GM19043 (cell line): ENCODE measurements around the gene PTPRM.

Source experiments
- ATAC-seq: cut with Tn5 transposase; IDR thresholded peaks from one replicate; pipeline ENCODE4 v1.9.1; 2021; ENCODE audit warnings: low read depth; ENCODE audit not compliant: unreplicated experiment

PTPRM gene

DNA sequence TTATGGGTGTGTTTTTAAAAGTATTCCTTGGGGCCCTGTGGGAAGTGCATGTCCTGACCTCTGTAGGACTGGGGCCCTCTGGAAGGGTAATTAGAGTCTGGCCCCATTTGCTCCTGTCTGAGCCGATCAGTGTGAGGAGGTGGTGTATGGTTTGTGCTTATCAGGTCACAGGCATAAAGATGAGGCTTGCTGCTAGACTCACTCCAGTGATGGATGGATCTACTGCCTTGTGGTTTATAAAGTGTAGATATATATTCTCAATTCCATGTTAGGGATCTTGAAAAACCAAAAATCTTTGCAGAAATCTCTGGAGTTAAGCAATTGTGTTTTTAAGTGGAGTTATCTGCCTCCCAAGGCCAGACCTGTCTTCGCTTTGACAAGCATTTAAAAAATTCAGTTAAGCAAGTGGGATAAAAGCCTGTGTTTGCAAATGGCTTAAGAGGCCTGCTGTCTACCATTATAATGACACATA lies 182.4 kb downstream of the PTPRM start:
- no peak for ATAC-seq

DNA sequence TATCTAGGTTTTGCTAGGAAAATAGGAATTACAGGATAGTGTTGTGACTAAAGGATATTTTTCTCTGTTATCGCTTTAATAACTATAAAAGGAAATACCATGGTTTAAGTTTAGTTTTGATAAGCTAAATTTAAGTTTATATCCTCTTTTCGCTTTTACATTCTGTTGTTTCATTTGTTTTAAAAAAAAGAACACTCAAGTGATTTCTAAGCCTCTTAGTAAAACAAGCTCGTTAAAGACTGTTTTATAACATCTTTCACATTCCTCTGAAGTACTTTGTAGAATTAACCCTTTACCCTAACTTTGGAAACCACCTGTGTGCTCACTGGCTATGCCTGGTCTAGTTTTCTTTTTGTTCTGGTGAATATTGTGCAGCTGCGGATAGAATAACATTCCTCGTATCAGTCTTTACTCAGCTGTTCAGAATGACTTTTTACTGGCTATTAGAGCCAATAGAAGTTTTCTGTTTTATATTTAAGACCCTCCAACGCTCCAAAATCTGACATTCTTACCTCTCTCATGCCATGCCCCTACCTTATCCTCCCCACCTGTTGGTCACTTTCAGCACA lies 183.1 kb downstream of the PTPRM start:
- no peak for ATAC-seq

- ATAC-seq: no peak
These were observed 183.8 kb downstream of the PTPRM start for GRCh38 chr18:7750966-7751365.

GRCh38 chr18:7754258-7754657 lies 187.1 kb downstream of the PTPRM start:
- no peak for ATAC-seq

GRCh38 chr18:7754725-7755181 lies 187.6 kb downstream of the PTPRM start:
- no peak for ATAC-seq

DNA sequence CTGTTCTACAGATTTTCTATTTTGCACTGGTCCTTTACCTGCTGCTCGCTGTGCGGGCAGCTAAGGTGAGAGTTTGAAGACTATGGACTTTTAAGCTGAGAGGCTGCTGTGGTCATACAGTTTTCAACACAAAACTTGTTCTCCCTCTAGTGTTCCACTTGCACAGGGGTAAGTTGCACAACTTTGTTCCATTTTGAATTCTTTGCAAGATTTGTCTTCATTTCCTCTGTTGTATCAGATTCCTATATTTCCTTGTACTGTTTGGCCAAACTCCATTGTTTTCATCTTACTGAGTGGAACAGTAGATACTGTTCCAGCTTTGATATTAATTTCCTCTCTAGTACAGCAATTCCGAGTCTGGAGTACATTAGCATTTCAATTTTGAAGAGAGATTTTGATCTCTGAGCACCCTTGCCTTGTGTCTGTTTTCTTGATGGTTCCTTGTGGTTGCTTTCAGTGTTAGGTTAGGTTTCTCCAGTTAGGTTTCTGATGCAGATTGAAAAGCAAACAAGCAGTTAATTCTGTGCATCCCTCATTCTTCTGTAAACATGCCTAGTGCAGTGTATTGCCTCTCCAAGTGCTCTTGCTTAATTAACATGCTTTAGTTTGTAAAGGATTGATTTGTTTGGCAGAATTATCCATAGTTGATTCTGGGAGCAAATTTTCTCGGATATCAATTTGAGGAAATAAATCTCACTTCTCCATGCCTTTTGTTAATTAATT lies 188.8 kb downstream of the PTPRM start:
- ATAC-seq: no peak

DNA sequence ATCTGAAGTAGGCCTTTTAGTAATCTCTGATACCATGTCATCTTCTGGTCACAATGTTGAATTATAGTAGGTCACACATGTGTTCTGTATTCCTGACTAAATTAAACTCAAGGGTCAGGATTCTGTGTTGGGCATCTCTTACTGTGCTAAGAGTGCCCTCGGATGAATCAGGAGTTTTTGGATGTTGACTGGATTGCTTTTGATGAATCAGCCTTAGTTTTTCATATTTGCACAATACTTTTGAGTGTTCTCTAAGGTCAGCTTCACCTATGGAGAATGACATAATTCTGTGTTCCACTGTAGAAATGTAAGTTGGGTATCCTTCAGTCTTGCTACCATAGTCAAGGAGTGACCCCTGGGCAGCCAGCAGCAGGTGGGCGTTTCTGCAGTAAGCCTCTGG lies 190.1 kb downstream of the PTPRM start:
- no peak for ATAC-seq

DNA sequence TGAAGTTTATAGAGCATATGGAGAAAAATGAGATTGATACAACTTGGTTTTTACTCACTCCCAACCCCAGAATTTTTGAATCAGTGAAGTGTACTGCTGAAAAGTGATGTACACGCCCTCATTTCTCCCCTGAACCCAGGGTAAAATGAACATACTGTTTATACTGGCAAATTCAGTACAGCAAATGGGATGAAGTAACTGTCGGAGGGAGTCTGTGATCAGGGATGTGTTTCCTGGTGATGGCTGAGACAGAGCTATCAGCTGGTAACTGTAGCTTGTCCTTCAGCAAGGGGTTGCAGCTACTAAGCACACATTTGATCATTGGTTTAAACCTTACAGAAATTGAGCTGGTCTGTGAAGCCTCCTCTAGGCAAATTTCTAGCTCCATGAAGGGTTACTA lies 191.6 kb downstream of the PTPRM start:
- no peak for ATAC-seq

DNA sequence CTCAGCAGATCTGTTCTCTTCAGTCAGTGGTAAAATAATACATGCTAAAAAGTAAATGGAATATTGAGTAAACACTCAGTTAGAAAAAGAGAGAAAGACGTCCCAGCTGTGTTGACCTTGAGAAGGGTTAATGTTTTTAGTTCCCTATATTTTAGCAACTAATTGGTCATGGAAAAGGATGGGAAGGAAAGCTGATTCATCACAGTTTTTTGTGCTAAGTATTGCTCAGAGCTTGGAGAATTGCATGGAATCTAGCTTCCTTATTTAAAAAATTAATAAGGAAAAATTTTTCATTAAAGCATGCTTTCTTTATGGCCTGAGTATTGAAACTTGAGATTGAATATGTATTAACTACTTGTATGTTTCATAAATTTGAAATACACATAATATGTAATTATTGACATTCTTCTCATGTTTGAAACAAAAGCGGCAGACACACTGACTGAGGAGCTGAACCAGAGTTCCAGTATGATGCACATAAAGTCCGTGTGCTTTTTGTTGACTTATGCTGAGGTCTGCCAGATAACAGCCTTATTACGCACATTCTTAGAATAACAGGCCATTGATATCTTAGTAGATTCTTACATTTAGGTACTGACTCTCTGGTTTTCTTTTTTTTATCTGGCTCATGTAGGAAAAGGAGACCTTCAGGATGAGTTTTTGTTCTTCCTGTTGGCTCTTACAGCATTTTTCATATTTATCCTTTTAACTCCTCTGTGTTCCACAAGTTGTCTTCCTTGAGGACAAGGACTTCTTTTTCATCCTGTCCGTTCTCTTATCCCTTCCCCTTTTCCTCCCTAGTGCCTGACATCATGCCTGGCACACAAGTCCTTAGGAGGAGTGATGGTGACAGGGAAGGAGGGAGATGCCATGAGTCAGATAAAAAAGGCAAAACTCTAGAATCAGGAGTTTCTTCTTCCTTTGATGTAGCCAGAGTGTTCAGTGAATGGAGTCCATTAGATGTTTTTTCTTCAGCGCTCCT lies 194.1 kb downstream of the PTPRM start:
- ATAC-seq: no peak

GRCh38 chr18:7764405-7764804 lies 197.3 kb downstream of the PTPRM start:
- no peak for ATAC-seq

DNA sequence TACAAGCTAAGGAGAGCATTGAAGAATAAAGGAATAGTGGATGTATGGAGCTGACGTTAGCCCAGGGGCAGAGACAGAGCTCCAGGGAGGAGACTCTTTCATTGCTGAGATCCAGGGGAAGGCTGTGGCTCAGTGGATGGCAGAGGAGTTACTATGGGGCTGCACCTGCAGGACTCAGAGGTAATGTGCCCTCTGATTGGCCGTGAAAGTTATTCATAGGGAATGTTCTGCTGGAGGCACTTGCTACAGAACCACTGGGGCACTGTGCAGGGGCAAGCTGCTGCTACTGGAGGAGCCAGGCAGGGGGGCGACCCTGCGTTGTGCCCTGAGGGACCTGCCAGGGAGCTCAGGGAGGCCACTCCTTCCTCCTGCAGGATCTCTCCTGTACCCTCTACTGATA lies 199.2 kb downstream of the PTPRM start:
- no peak for ATAC-seq

DNA sequence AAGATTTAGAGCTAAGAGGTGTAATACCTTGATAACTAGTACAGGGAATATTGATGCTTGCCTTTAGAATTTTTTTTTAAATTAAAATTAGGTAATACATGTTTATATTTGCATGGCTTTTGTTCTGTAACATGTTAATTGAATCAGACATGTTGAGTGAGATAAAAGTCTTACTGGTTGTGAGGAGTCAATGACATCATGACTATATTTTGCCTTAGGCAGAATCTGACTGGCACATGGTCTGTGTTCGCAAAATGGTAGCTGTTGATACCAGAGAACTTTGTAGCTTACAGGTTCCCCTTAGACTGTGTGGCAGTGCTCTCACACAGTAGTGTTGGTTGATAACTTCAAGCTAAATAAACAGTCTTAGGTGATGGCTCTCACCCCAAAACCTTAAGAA lies 199.7 kb downstream of the PTPRM start:
- no peak for ATAC-seq

DNA sequence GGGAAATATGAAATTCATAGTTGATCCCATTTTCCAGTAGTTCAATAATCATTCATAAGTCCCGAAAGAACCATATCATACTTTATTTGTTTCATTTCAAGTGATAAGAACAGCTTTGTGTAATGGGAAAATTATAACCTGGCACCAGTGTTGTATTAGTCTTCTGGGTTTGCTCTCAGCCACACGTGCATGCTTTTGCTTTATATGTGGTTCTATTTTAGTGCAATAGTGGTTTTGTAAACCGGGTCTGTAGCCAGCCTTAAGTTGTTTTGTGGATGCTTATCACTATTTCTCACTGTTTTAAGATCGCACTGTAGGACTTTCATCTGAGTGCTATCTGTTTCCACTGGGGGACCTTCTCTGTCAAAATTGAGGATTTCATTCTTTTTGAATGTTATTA lies 203.8 kb downstream of the PTPRM start:
- no peak for ATAC-seq

- no peak for ATAC-seq
These were observed 205.4 kb downstream of the PTPRM start for GRCh38 chr18:7772510-7772888.

DNA sequence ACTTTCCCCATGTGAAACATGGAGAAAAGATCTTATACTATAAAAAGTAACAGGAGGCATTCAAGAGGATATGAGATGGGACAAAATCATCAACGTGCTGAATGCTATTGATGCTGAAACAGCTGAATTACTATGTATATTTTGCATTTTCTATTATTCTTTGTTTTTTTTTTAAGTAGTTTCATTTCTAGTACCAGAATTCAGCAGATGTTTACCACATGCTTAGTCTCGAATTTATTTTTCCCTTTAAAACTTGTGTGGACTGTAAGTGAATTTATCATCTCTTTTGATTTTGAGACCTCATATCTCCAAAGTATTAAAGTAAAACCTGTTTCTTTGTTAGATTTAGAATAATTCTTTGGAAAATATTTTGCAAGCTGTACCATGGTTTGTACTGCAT lies 205.8 kb downstream of the PTPRM start:
- no peak for ATAC-seq

- ATAC-seq: no peak
These were observed 208.0 kb downstream of the PTPRM start for GRCh38 chr18:7775128-7775527.

DNA sequence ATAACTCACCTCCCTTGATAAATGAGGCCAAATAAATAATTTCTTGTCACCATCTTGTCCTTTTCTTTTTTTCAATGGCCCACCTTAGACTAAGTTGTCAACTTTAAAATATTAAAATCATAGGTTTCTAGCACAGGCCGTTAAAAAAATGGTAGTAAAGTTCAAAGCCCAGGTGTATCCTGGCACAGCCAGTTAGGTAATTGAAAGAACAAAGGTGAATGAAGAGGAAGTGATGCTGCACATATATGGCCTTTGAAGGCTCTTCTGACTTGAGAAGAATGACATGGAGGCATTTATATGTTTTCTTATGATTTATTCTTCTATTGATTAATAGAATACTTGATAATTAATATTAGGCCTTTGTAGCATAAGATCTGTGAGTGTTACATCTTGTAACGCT lies 208.7 kb downstream of the PTPRM start:
- ATAC-seq: no peak

DNA sequence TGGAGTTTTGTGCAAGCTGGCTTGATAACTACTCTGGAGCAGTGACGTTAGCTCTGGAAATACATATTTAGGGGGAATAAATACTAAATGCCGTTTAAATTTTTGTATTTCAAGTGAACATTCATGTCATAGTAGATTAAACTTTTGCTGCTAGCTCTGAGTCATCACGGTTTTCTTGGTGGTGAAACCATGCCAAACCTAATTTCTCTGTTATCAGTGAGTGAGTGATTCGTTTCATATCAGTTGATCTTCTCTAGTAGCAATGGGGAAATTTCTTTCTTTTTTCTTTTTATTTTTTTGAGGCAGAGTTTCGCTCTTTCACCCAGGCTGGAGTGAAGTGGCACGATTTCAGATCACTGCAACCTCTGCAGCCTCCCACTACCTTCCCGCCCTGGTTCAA lies 211.1 kb downstream of the PTPRM start:
- ATAC-seq: no peak

DNA sequence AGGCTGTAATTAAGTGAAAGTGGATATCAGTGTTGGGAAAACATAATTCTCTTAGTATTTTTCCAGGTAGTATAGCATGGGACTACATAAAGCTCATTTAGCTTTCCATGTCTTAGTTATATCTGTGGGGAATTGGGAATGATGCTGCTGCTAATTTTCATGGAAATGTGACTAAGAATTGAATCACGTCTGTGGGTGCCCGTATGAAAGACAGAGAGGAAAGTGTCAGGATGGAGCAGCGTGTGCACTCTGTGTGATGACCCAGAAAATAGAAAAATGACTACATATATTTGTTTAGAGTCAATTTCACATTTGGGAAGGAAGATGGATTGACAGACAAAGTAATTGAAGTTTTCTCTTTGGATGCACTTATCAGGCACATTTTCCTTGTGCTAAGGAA lies 212.1 kb downstream of the PTPRM start:
- ATAC-seq: no peak

GRCh38 chr18:7784171-7784570 lies 217.1 kb downstream of the PTPRM start:
- ATAC-seq: no peak

DNA sequence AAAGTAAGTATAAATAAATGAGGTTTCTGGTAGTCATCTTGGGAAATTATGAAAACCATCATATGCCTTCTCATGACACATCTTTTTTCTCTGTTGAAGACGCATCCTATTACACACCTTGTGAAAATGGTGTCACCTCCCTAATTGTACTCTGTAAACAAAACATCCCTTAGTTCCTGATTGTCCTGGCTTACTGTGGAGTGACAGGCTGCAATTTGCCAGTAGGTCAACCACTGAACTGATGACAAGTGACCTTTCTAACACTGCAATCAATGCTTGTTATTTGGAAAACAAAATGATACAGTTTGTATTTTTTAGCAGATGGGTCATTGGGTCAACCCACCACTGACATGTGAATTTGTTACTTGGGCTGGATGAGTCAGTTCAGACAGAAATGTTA lies 219.5 kb downstream of the PTPRM start:
- ATAC-seq: no peak
